ENCODE data around the gene GPSM3. TPM values are rescaled to one million over a fixed set of nuclear protein-coding genes. Genes with fewer than 3 reads are reported as not detected.
"Not testable (repeated sequence)": the region's sequence is repeated elsewhere in the genome, so short reads cannot be mapped to it uniquely, and the experiment has no call there.

Gene GPSM3
- total RNA-seq, 1 experiment from 2014 or later, result 3.4 TPM

DNA sequence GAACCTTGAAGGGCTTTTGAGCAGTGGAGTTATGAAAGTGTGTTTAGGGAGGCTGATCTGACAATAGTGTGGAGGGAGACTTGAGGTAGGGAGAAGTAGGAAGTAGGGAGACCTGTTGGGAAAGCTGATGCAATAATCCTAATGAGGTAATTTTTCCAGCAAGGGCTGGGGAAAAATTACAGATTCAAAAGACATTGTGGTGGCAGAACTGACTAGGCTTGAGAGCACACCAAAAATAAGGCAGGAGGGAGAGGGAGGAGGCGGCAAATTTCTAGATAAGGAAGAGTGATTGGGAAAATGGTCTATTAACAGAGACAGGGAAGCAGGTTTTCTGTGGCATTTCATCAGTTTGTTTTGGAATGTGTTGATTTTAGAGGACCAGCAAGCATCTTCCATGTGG, 46.2 kb downstream of the GPSM3 start:
- in situ Hi-C loops (cut with HindIII; ENCODE audit: low pct_unique_long_range_greater_than_20kb, low sequenced_read_pairs), result no loop called here
- no peak for DNase-seq (ENCODE audit: low read depth)

DNA sequence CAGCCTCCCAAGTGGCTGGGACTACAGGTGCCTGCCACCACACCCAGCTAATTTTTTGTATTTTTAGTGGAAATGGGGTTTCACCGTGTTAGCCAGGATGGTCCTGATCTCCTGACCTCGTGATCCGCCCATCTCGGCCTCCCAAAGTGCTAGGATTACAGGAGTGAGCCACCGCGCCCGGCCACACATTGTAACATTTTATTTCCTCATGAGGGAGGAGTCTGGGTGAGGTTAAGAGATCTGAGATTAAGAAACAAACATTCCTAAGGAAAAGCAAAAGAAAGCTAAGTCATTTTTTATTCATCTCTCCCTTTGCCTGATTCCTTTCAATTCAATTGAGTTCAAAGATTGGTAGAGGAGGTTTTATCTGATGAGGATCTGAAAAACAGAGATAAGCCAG, 48.2 kb downstream of the GPSM3 start:
- DNase-seq (ENCODE audit: low read depth); in situ Hi-C loops (cut with HindIII; ENCODE audit: low pct_unique_long_range_greater_than_20kb, low sequenced_read_pairs): not testable (repeated sequence)

Other genes with a start within 250 kb of the GPSM3 start
- 2.6 and 4.7 TPM in 2 replicates for gene CFB, start 246.5 kb downstream of the GPSM3 start, total RNA-seq (2014; rRNA removed; shearing (Covaris generic); ENCODE audit: low replicate concordance)
- 293 and 348 TPM in 2 replicates for gene NELFE, start 233.7 kb downstream of the GPSM3 start, total RNA-seq (2014; rRNA removed; shearing (Covaris generic); ENCODE audit: low replicate concordance)
- gene SKIC2, start 233.5 kb downstream of the GPSM3 start, total RNA-seq (2014; rRNA removed; shearing (Covaris generic); ENCODE audit: low replicate concordance), result 29.2 and 49.6 TPM in 2 replicates
- gene DXO, start 220.5 kb downstream of the GPSM3 start, total RNA-seq (2014; rRNA removed; shearing (Covaris generic); ENCODE audit: low replicate concordance), result 30.5 and 52.6 TPM in 2 replicates
- 0.30 TPM in 1 of 2 replicates, not detected in the other for gene C4A, start 210.6 kb downstream of the GPSM3 start, total RNA-seq (2014; rRNA removed; shearing (Covaris generic); ENCODE audit: low replicate concordance)
- not detected in 2 replicates for gene C4B, start 177.8 kb downstream of the GPSM3 start, total RNA-seq (2014; rRNA removed; shearing (Covaris generic); ENCODE audit: low replicate concordance)
- not detected in 2 replicates for gene CYP21A2, start 154.2 kb downstream of the GPSM3 start, total RNA-seq (2014; rRNA removed; shearing (Covaris generic); ENCODE audit: low replicate concordance)
- 0.90 and 1.4 TPM in 2 replicates for gene TNXB, start 83.3 kb downstream of the GPSM3 start, total RNA-seq (2014; rRNA removed; shearing (Covaris generic); ENCODE audit: low replicate concordance)
- gene ATF6B, start 64.4 kb downstream of the GPSM3 start, total RNA-seq (2014; rRNA removed; shearing (Covaris generic); ENCODE audit: low replicate concordance), result 9.2 and 9.7 TPM in 2 replicates
- 19.5 and 22.7 TPM in 2 replicates for gene FKBPL, start 62.4 kb downstream of the GPSM3 start, total RNA-seq (2014; rRNA removed; shearing (Covaris generic); ENCODE audit: low replicate concordance)
- gene PRRT1, start 40.7 kb downstream of the GPSM3 start, total RNA-seq (2014; rRNA removed; shearing (Covaris generic); ENCODE audit: low replicate concordance), result not detected in 2 replicates
- 27.3 and 270 TPM in 2 replicates for gene PPT2, start 38.5 kb downstream of the GPSM3 start, total RNA-seq (2014; rRNA removed; shearing (Covaris generic); ENCODE audit: low replicate concordance)
- 1.5 and 3.6 TPM in 2 replicates for gene EGFL8, start 28.0 kb downstream of the GPSM3 start, total RNA-seq (2014; rRNA removed; shearing (Covaris generic); ENCODE audit: low replicate concordance)
- gene AGPAT1, start 16.6 kb downstream of the GPSM3 start, total RNA-seq (2014; rRNA removed; shearing (Covaris generic); ENCODE audit: low replicate concordance), result 42.7 and 61.0 TPM in 2 replicates
- gene RNF5, start 14.2 kb downstream of the GPSM3 start, total RNA-seq (2014; rRNA removed; shearing (Covaris generic); ENCODE audit: low replicate concordance), result 111 and 147 TPM in 2 replicates
- gene AGER, start 8.4 kb downstream of the GPSM3 start, total RNA-seq (2014; rRNA removed; shearing (Covaris generic); ENCODE audit: low replicate concordance), result 1.7 and 1.9 TPM in 2 replicates
- 80.1 and 87.2 TPM in 2 replicates for gene PBX2, start 2.4 kb downstream of the GPSM3 start, total RNA-seq (2014; rRNA removed; shearing (Covaris generic); ENCODE audit: low replicate concordance)
- 0.26 and 0.71 TPM in 2 replicates for gene NOTCH4, start 31.4 kb upstream of the GPSM3 start, total RNA-seq (2014; rRNA removed; shearing (Covaris generic); ENCODE audit: low replicate concordance)
- gene TSBP1, start 179.3 kb upstream of the GPSM3 start, total RNA-seq (2014; rRNA removed; shearing (Covaris generic); ENCODE audit: low replicate concordance), result not detected in 2 replicates
- not detected in 2 replicates for gene BTNL2, start 214.5 kb upstream of the GPSM3 start, total RNA-seq (2014; rRNA removed; shearing (Covaris generic); ENCODE audit: low replicate concordance)
- gene HLA-DRA, start 247.2 kb upstream of the GPSM3 start, total RNA-seq (2014; rRNA removed; shearing (Covaris generic); ENCODE audit: low replicate concordance), result not detected in 2 replicates